HG03442 (cell line): Measurements from ENCODE around the gene AGBL1.

ENCODE experiments used
- ATAC-seq: cut with Tn5 transposase; IDR thresholded peaks from one replicate; pipeline ENCODE4 v1.9.1; 2021; ENCODE audit warnings: mild to moderate bottlenecking, moderate library complexity; ENCODE audit not compliant: unreplicated experiment

The AGBL1 gene

DNA sequence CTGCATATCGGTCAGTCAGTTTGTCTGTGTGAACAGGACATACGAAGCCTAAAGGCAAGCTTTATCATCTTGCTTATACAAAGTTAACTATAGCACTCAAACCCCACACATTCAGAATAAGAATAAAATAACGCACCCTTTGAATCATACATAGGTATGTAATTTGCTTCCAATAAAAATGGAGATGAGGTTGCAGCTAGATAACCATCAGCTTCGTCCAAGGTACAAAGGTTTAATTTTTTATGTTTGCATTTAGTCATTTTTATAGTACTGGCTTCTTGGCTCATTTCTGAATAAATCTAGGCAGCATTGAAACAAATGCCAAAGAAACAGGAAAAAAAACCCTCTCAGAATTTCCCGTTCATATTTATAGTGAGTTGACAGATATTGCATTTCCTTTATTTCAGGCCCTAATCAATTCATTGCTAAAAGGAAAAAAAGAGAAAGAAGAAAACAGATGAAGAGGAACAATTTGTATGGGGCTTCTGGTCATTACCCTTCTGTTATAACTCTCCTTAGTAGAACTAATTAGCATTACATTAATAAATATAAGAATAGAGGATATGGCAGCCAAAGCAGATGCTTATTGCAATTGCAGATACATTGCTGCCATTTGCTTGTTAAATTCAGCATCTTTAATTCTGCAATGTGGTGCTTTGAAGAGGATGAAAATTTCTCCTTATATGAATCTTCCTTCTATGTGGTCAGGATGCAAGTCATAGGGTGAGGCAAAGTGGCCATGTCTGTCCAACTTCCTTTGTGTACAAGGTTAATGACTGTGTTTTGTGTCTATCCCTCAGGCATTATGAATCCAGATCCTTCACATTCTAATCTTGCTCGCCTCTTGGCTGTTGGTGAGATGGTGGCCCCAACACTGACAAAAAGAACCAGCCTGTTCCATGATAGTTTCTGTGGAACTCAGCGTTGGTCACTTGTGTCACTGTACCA is 550.0 kb downstream of the AGBL1 start:
- no peak for ATAC-seq

DNA sequence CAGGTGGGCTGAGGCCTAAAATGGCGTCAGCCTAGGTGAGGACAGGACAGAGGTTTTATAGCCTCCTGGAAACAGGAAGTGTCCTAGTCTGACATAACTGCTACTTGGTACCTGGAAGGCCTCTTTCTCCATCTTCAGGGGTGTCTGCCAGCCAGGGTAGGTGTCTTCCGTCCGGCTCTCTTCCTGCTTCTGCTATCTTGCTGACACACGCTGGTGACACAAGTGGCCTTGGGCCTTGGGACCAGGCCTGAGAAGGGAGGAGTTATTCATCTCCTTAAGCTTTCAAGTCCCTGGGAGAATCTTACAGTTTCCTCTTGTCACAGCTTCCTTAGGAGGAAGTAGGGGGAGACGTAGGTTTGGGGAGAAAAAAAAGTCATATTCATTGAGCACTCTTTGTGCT is 551.3 kb downstream of the AGBL1 start:
- no peak for ATAC-seq

DNA sequence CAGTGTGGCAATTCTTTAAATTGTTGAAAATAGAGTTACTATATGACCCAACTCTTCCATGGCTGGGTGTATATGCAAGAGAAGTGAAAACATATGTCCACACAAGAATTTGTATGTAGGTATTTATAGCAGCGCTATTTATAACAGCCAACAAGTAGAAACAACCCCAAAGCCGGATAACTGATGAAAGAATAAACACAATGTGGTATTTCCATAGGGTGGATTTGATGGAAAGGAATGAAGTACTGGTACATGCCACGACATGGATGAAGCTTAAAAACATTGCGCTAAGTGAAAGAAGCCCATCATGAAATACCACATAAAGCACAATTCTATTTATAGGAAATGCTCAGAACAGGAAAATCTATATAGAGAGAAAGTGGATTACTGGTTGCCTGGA is 554.5 kb downstream of the AGBL1 start:
- no peak for ATAC-seq

DNA sequence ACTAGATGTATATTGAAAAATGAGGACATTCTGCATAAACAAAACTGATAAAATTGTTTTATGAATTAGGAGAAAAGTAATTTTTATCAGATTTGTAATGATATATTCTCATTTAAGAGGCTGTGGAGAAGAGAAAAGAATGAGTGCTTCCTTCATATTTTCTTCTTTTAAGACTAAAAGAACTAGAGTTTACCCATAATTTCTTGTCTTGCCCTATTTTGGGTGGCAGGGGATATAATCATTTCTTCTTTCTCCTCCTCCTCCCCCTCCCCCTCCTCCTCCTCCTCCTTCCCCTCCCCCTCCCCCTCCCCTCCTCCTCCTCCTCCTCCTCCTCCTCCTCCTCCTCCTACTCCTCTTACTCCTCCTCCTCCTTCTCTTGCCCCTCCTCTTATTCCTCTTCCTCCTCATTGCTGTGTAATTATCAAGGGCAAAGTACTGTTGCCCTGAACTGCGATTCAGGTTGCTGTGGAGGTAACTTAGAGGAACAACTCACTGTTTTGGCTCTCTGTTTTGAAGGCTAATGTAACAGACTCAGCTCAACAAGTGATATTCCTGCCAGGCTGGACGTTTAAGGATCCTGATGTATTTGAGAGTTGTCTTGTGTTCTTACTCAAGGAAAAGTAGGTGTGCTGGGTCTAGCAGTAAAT is 555.4 kb downstream of the AGBL1 start:
- ATAC-seq = no peak

DNA sequence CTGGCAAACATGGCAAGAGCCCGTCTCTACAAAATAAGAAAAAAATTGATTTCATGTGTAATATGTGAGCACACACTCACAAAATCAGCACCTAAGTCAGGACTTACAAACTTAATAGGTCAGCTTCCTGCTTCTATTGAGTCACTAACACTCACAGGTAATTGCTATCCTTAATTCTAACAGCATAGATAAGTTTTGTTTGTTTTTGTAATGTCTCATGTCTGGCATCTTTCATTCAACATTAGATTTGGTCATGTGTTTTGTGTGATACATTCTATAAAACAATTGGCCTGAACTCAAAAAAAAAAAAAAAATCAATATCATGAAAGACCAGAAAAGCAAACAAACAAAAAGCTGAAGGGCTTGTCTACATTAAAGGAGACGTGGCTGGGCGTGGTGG is 564.7 kb downstream of the AGBL1 start:
- no peak for ATAC-seq

DNA sequence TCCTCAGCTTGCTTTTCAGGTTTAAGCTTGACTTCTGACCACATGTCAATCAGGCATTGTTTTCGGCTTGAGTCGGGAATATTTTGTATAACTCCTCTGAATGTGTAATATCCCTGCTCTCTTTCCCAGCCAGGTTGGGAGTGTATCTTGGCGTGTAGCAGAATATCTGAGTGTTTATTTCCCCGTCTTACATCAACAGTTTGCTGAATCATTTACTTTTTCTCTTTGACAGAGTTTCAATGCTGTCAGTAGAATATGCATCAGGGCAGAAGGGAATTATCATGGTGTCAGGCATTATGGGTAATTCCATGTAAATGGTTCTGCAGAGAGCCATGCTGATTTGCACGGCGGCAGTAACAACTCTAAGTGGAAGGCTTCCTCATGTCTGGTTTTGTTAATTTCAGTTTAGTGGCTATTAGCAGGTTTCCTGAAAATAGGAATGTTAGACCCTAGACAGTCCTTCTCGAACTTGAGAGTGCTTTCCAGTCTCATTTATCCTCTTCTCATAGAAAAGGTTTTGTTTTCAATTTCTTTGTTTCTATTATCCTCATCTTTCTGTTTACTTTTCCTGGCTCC is 566.3 kb downstream of the AGBL1 start:
- ATAC-seq = no peak

DNA sequence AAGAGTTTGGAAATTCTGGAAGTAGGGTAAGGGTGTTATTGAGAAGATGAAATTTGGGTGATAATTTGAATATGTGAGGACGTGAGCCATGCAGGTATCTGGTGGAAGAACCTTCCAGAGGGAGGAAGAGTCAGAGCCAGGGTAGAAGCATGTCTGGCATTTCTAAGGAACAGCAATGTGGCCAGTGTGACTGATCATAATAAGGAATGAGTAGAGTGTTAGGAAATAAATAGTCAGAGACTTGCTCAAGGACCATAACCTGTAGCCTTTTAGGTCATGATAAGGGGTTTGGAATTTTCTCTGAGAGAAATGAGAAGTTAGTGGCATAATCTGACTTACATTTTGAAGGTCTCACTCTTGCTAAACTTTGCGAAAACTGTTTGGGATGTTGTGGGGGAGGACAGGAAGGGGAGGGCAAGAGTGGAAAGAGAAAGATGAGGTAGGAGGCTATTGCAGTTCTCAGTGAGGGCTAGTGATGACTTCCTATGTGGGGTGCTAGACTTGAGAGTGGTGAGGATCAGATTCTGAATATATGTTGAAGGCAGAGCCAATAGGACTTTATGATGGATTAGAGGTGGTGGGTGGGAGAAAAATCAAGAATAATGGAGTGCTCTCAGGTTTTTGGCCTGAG is 568.3 kb downstream of the AGBL1 start:
- ATAC-seq = no peak

DNA sequence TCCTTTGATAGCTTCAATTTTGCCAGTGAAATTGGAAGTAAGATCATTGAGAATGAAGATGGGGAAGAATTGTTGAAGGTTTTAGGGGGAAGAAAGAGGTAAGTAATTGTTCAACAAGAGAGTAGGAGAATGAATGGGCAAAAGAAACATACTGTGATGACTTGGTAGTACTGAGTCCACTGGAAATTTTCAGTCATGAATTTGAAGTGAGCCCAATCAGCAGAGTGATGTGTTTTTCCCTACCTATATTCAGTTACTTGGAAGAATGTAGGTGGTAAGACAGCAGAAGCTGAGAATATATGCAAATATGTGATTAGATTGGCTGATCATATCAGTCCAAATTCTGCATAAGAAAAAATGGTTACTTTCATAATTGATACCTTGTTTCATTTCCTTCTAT is 569.6 kb downstream of the AGBL1 start:
- ATAC-seq = no peak

DNA sequence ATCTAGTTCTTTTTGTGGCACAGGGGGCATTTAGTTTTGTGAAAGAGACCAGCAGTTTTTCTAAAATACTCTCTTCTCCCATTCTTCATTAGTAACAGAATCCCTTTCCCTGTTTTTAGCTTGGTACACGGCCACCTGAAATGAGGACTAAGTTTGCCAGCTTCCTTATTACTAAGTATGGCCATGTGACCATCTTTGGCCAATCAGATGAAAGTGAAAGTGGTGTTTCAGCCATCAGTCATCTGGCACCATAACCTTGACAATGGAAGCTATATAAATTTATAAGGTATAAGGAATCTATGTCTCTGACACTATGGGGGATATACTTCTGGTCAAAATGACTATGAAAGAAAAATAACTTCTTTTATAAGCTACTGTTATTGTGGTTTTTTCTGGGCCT is 570.4 kb downstream of the AGBL1 start:
- ATAC-seq = no peak

DNA sequence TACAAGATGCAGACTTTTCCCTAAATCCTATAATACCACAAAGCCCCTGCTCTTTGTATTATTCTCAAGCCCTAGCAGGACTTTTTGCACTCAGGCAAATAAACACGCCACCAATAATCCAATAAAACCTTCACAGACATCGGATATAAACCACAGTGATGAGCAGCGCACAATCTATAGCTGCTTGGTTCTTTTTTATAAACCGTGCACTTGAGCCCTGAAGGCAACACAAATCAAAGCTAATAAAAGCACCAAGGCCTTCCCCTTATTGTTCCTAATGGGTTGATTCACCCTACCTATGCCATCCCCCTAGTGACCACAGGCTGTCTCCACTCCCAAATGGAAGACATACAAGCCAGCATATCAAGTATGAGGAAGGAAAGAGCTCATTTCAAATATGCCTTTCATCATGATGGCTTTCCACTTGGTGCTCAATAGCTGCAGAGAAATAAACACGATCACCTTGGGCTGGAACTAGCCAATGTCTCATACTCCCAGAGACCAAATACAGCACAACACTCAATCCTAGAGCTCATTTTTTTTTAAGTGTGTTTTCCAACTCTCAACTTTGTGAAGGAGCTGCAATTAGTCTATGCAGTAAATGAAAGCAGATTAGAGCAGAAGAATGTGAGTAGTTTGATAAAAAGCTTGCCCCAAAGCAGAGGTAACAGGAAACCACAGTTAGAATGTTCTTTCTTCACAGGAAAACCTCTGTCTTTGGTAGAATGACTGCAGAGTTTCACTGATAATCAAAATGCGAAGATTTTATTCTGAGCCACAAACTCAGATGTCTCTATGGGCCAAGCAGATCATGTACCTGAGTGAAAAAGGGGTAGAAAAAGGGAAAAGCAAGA is 573.9 kb downstream of the AGBL1 start:
- ATAC-seq = no peak

DNA sequence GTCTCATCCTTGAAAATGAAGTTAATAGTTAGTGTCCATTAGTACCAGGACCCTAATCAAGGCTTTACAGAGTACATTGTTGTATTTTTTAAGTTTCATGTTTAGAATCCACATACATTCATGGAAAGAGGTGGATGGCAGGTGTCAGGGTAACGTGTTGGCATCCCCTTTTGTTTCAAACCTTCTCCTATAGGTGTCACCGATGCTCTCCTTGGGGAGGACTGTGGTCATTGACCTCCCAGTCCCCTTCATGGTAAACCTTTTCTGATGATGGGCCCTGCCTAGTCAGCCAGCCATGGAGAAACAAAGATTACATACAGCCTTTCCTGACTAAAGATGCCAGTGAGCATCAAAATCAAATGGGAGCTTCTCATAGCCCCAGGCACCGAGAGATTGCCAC is 574.8 kb downstream of the AGBL1 start:
- no peak for ATAC-seq

DNA sequence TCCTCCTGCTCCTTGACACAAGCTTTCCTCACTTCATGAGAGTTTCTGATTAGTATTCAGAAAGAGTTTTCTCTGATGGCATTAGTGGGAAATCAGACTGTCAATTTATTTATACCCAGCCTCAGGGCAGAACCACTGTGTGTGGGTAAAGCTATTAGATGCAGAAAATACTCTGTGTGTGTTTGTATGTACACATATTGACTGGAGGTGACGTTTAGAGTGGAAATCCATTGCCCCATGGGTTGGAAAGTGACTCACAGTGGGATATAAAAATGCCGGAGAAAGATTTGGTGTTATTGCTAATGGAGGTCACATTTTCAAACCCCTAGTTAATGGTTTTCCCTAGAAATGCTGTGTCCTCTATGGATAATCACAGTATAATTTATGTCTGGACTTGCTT is 577.6 kb downstream of the AGBL1 start:
- no peak for ATAC-seq

DNA sequence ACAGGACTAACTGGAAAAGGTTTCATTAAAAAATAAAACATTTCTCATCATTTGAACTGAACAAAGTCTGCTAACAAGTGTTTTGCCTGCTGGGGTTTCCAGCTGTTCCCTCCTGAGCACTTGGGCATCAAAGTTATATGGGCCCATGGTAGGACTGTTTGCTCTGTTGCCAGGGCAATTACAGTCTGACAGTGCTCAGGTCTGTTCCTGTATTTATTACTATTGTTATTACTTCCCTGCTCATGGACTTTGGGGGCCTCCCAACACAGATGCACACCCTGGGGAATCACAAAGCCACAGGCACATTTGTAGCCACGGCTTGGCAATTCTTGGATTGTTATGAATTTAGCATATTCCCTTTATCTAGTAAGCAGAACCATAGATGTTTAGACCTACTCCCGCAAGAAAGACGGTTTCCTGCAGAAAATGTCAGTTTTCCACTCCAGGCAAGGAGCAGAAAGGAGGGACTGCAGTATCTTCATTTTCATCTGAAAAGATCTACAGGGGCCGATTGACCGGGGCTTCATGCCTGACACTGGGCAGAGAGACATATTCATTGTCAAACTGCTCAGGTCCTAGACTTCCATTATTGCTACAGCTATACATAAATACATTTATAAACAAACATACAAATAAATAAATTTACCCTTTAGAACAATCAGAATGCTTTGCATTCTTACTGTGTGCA is 580.2 kb downstream of the AGBL1 start:
- ATAC-seq = no peak

DNA sequence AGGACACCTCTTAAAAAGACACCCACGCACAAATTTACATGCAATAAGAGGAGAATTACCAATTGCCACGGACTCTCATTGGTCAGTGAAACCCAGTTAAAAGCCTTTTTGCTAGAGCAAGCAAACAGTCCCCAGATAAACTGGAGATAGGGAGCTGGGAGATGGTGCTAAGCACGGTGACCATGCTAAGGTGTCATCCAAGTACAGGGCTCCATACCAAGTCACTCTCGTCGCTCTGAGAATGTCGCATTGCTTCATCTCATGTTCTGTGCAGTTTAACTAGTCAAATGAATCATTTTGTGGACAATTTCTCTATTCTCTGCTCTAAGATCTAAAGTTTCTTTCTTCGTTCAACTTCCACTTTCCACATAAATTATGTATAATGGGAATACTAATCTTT is 581.9 kb downstream of the AGBL1 start:
- no peak for ATAC-seq

DNA sequence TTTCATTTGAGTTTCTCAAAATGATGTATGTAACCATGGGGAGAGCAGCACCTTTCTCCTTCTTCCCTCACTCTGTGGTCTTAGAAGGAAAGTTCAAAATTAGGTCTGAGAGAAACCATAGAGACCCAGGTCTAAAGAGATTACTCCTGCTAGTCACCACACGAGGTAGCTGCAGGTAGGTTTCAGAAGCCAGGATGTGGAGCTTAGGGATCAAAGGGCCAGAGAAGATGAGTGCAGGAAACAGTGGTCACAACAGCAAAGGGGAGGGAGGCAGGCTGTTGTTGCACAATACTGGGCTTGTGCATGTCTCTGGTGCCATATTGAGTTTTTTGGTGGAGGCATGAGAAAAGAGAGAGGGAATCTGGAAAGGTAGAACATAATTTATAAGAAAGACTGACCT is 583.6 kb downstream of the AGBL1 start:
- ATAC-seq = no peak

DNA sequence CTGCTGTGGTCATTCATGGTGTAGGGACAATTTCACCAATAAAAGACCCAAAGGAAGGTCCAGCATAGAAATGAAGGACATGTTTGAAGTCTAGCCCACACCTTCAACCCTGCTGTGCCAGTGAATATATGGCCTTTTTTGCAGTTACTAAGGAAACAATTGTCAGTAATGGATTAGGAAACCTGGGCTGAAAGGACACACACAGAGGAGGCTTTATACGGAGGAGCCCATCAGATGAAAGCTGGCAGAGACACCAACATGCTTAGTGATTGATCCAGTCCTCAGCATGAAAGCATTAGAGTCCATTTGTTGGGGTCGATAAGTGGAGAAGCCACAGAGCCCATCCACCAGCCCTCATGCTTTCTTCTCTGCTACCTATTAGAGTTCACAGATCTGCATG is 584.3 kb downstream of the AGBL1 start:
- no peak for ATAC-seq

DNA sequence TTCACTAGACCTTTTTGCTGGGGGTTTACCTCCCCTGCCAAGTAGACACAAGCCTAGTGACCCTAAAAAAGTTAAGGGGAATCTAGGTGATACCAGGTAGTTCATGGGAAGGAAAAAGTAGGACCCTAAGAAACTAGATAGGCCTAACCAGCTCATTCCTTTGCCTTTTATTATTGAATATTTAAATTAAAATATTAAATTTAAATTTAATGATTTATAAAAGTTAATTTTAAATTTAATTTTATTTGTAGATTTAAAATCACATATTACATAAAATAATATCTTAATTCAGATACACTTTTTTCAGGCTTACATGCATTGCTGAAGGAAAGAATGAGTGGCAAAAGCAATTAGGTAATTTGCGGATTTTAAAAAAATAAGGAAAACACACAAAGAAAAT is 584.9 kb downstream of the AGBL1 start:
- no peak for ATAC-seq

DNA sequence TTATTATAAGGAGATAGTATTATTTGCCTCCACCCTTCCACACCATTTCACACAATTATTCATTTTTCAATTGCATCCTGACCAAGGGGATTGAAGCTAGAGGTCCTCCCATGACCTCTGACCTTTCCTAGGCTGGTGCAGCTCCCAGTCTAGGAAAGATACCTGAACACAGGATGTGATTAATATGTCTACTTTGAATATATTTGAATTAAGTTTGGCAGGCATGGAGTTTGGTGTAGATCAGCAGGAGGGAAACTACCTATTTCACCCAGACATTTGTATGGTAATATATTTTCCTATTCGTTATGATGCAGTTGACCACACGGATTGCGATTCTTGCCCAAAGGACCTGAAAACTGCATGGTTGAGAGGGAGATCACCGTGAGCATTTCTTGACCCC is 596.3 kb downstream of the AGBL1 start:
- ATAC-seq = no peak

DNA sequence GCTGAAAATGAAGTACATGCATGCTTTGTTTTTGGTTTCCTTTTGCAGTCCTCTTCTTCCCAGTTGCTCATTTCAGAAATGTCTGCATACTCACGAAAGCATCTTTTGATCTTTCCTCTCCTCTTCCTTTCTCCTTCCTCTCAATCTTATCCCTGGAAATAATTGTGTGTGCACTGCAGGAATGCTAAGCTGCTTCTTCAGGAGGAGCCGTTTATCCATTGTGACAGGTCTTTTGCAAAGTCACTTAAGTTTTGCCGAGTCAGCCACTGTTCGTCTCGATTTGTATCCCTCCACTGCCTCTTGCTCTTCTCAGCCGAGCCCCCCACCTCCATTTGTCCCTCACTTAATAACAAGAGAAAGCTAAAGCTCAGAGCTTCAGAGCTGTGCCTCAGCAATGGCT is 597.6 kb downstream of the AGBL1 start:
- no peak for ATAC-seq

DNA sequence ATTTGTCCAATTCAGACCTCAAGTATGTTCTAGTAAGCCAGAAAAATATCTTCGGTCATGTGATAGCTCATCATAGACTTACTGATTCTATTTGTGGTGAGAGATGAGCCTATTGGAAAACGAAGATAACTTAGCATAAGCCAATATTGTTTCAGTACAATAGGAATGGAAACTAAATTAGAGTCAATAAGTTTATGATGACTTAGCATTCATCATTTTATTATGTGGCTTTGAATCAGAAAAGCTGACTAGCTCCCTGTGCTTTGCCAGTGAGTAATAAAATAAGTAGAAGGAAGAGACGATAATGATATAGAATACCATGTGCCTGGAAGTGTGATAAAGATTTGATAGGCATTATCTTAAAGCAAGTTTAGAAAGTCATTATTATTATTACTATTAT is 605.6 kb downstream of the AGBL1 start:
- ATAC-seq = no peak
